Measurements from ENCODE around the gene CYP4V2.

DNA sequence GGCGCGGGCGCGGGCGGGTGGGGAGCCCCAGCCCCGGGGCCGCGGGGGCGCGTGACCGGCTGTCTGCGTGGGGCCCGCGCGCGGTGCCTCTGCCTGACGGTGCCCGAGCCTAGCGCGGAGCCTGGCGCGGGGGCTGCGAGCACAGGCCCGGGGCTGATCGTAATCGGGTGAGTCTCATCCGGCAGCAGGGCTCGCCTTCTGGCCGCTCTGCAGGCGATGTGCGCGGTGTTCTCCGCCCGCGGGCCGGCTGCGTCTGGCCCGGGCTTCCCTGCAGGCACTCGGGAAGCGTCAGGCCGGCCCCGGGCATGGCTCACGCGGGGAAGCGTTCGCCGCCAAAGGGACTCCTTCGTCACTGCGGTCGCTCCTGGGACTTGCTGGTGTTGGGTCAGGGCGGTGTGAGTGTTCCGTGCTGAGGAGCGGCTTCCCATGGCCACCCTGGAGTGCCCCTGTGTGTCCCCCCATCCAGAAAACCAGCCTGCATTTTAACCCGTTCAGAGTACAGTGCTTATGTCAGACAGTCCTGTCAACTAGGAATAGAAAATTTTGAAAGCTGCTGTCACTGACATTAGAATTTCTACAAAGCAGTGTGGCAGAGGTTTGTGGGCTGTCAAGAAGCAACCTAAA lies 46.3 kb upstream of the CYP4V2 start:
- TF ChIP-seq ZNF274 (IDR thresholded peaks at IDR 0.05; ENCODE audit: low read depth, low read length) (no peak), YY1 (IDR thresholded peaks at IDR 0.05; ENCODE audit: insufficient read depth, insufficient read length) (no peak), SUZ12 (IDR thresholded peaks at IDR 0.05; ENCODE audit: extremely low read depth, insufficient read depth, insufficient read length) (no peak)

All from NT2/D1 (cell line).